Muscle of leg (tissue), 11 donors: ENCODE results near the gene B3GALT6. TPM values are rescaled to one million over a fixed set of nuclear protein-coding genes. Genes with fewer than 3 reads are reported as not detected.

Experiments
- DNase-seq: peaks from one replicate; pipeline ENCODE4 v3.0.0; 2013
- H3K27ac ChIP-seq: one replicate; pipeline ENCODE4 v1.5.1; 2013; ENCODE audit warnings: mild to moderate bottlenecking, low read length, control low read depth
- H3K27me3 ChIP-seq: one replicate; pipeline ENCODE4 v1.6.1; 2013; ENCODE audit warnings: low read length; ENCODE audit not compliant: control insufficient read depth, insufficient read depth
- H3K36me3 ChIP-seq: one replicate; pipeline ENCODE4 v1.6.1; 2013; ENCODE audit warnings: low read length; ENCODE audit not compliant: control insufficient read depth, insufficient read depth
- H3K4me1 ChIP-seq: one replicate; pipeline ENCODE4 v1.6.1; 2013; ENCODE audit warnings: low read length; ENCODE audit not compliant: control insufficient read depth, insufficient read depth
- H3K4me3 ChIP-seq: one replicate; pipeline ENCODE4 v1.5.1; 2013; ENCODE audit warnings: low read length, control low read depth
- H3K9me3 ChIP-seq: replicated peaks from 2 replicates; pipeline ENCODE4 v1.6.1; 2013; ENCODE audit warnings: low read depth, low read length; ENCODE audit not compliant: control insufficient read depth
- WGBS: methylation state at CpG from one replicate; pipeline ENCODE4 v1.1.5; 2013; ENCODE audit warnings: missing lambda C conversion rate; ENCODE audit not compliant: insufficient coverage; 5-methylcytosine and 5-hydroxymethylcytosine counted together
- polyA plus RNA-seq, 8 donors: library from polyadenylated mRNA; unstranded; fragments of 120-200 nt; gene quantifications; one replicate each; pipeline versions ENCODE4 v1.2.1 to v1.2.3, GENCODE V29; 2013; ENCODE audit warnings: inconsistent platforms in 1 of 8, low replicate concordance in 1 of 8; ENCODE audit not compliant: insufficient read length in 8 of 8, insufficient read depth in 1 of 8
- total RNA-seq: library from RNA; stranded (reverse); fragments of 120-200 nt; gene quantifications from one replicate; pipeline ENCODE4 v1.2.4, GENCODE V29; 2013

The B3GALT6 gene
- total and polyA plus RNA-seq, 9 donors: 19.0 to 22.8 (median 21.2) TPM

DNA sequence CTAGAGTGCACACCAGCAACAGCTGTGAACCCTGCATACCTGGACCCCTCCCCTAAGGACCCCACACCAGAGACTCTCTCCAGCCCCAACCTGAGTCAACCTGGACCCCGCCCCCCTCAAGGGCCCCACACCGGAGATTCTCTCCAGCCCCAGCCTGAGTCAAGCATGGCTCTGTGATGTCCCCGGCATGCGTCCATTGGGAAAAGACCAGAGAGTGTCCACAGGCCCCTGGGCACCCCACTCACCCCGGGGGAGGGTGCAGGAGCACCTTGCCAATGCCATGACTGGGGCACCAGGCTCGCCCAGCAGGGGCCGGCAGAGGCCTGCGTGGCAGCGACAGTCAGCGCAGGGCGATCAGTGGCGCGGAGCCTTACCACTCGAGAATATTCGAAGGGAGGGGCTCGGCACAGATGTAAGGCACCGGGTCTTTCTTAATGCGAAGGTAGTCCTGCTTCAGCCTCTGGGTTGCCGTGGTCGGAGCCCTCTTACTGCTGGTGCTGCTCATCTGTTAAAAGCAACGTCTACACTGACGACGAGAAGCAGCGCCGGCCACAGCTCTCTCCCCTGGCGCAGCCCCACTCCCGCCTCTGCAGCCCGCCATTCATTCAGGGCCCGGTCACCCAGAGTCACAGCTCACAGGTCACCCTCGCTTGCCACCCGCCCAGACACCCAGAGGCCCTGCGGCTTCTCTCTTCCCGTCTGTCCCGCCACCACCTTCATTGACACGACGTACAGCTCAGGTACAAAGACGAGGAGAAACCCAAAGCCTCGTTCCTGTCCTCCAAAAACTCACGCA, 35.6 kb downstream of the B3GALT6 start:
- no peaks in the 10 kb centered on the region for H3K27me3 ChIP-seq
- H3K36me3 ChIP-seq: peaks cover 62% of the 10 kb centered on the region
- no peak for DNase-seq
- 92% methylated on average over 39 of the region's 39 CpGs for WGBS
- H3K4me3 ChIP-seq: no peak overlapping the region
- peaks cover 20% of the 10 kb centered on the region for H3K4me1 ChIP-seq
- no peak overlapping the region for H3K27ac ChIP-seq
- no peaks in the 10 kb centered on the region for H3K9me3 ChIP-seq

GRCh38 chr1:1268284-1268682, 36.2 kb downstream of the B3GALT6 start:
- DNase-seq: no peak
- H3K27ac ChIP-seq: no peak overlapping the region
- peaks cover 24% of the 10 kb centered on the region for H3K4me1 ChIP-seq
- peaks cover 56% of the 10 kb centered on the region for H3K36me3 ChIP-seq
- no peak overlapping the region for H3K4me3 ChIP-seq
- no peaks in the 10 kb centered on the region for H3K27me3 ChIP-seq
- 94% methylated on average over 8 of the region's 13 CpGs for WGBS
- no peaks in the 10 kb centered on the region for H3K9me3 ChIP-seq

- no peak for DNase-seq
- H3K27ac ChIP-seq: no peak overlapping the region
- no peak overlapping the region for H3K4me3 ChIP-seq
- H3K36me3 ChIP-seq: peaks cover 35% of the 10 kb centered on the region
- no peaks in the 10 kb centered on the region for H3K27me3 ChIP-seq
- WGBS: 55% methylated on average over 6 of the region's 7 CpGs
- no peaks in the 10 kb centered on the region for H3K9me3 ChIP-seq
- peaks cover 34% of the 10 kb centered on the region for H3K4me1 ChIP-seq
Observed at GRCh38 chr1:1270813-1271212, 38.8 kb downstream of the B3GALT6 start.

GRCh38 chr1:1272341-1273208, 40.5 kb downstream of the B3GALT6 start:
- Histone ChIP-seq H3K9me3 (no peaks in the 10 kb centered on the region), H3K27ac (peak overlapping the region; percentile 72), H3K27me3 (no peaks in the 10 kb centered on the region), H3K36me3 (peaks cover 26% of the 10 kb centered on the region), H3K4me1 (peaks cover 34% of the 10 kb centered on the region), H3K4me3 (peak overlapping the region; percentile 87)
- DNase-seq: no peak
- 44% methylated on average over 43 of the region's 43 CpGs for WGBS

DNA sequence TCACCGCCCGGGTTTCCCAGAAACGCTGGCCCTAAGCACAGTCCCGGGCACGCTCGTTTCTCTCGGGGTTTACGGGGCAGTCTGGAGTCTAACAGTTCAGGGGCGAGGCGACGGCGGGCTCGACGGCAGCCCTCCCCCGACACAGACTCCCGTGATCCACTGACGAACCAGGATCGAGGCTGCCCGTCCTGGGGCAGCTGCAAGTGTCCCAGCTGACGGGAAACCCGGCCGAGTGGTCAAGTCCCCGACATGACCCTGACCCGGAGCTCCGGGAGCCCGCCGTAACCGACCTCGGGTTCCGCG, 41.1 kb downstream of the B3GALT6 start:
- under 1% methylated on average over 31 of the region's 31 CpGs for WGBS
- no peak for DNase-seq
- Histone ChIP-seq H3K9me3 (no peaks in the 10 kb centered on the region), H3K4me3 (peak overlapping the region; percentile 87), H3K27ac (peak overlapping the region; percentile 72), H3K4me1 (peaks cover 34% of the 10 kb centered on the region), H3K36me3 (peaks cover 21% of the 10 kb centered on the region), H3K27me3 (no peaks in the 10 kb centered on the region)

DNA sequence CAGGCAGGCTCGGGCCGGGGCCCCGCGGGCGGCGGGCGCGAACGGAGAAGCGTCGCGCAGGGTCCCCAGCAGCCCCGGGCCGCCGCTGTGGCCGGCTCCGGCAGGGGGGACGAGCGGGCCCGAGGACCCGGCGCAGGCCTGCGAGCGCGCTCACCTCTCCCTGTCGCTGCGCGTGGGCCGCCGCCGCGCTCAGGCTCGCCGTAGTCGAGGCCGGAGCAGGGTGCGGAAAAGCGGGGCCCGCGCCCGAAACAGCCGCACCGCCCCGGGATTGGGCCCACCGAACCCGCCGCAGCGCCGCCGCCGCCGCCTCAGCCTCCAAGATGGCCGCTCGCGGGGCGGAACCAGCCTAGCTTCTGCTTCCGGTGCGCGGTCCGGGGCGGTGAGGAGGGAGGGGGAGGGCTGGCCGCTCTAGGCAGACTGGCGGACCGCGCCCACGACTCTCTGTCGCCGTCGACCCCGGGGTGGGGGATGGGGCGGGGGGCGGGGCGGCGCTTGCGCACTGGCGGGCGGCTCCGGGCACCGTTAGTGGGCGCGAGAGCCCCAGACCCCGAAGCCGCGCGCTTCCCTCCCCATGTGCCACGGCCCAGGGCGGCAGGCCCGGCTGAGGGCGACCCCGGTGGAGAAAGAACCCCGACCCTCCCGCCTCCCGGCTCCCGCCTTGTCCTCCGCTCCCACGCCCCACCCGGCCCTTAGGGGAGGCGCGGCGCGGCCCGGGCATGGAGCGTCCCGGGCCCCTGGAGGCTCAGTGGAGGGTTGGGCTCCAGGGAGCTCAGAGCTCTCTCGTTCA, 41.7 kb downstream of the B3GALT6 start, which contains the start of gene UBE2J2:
UBE2J2 (minus strand) TSS at position 343 of the 787 bp plus-strand sequence. CDS start 5,862 bp downstream, outside the sequence.
- under 1% methylated on average over 81 of the region's 105 CpGs for WGBS
- Histone ChIP-seq H3K9me3 (no peaks in the 10 kb centered on the region), H3K27me3 (no peaks in the 10 kb centered on the region), H3K27ac (peak within 1 kb of the TSS; percentile 72), H3K4me1 (peaks cover 34% of the 10 kb centered on the region), H3K4me3 (peak within 1 kb of the TSS; percentile 87), H3K36me3 (peaks cover 15% of the 10 kb centered on the region)
- DNase-seq: peak; percentile 96

- Histone ChIP-seq H3K27me3 (no peaks in the 10 kb centered on the region), H3K27ac (no peak overlapping the region), H3K9me3 (no peaks in the 10 kb centered on the region), H3K4me1 (peaks cover 34% of the 10 kb centered on the region), H3K36me3 (peaks cover 14% of the 10 kb centered on the region), H3K4me3 (peak overlapping the region; percentile 77)
- no peak for DNase-seq
- 10% methylated on average over 18 of the region's 31 CpGs for WGBS
Observed at GRCh38 chr1:1274299-1274930, 42.4 kb downstream of the B3GALT6 start.

GRCh38 chr1:1274931-1275431, 42.9 kb downstream of the B3GALT6 start:
- peaks cover 34% of the 10 kb centered on the region for H3K4me1 ChIP-seq
- no peak overlapping the region for H3K4me3 ChIP-seq
- 78% methylated on average over 11 of the region's 15 CpGs for WGBS
- H3K27me3 ChIP-seq: no peaks in the 10 kb centered on the region
- H3K27ac ChIP-seq: no peak overlapping the region
- DNase-seq: no peak
- H3K9me3 ChIP-seq: no peaks in the 10 kb centered on the region
- H3K36me3 ChIP-seq: peaks cover 14% of the 10 kb centered on the region

- no peaks in the 10 kb centered on the region for H3K9me3 ChIP-seq
- WGBS: 78% methylated on average over 6 of the region's 9 CpGs
- no peak for DNase-seq
Observed at GRCh38 chr1:1275836-1276235, 43.8 kb downstream of the B3GALT6 start.

More at GRCh38 chr1:1275836-1276235, 43.8 kb downstream of the B3GALT6 start:
- Histone ChIP-seq H3K27me3 (no peaks in the 10 kb centered on the region), H3K4me1 (peaks cover 32% of the 10 kb centered on the region), H3K4me3 (no peak overlapping the region), H3K36me3 (peaks cover 14% of the 10 kb centered on the region), H3K27ac (no peak overlapping the region)
